COLO668 (cell line): ENCODE results near the gene KCTD18.
A peak's percentile ranks its signal among the peaks of the same experiment; 100 is the strongest.

Source experiments
- DNase-seq: peaks from one replicate; lab custom pipeline; 2025; ENCODE audit not compliant: unreplicated experiment; lab: John Stamatoyannopoulos, UW

KCTD18 gene

DNA sequence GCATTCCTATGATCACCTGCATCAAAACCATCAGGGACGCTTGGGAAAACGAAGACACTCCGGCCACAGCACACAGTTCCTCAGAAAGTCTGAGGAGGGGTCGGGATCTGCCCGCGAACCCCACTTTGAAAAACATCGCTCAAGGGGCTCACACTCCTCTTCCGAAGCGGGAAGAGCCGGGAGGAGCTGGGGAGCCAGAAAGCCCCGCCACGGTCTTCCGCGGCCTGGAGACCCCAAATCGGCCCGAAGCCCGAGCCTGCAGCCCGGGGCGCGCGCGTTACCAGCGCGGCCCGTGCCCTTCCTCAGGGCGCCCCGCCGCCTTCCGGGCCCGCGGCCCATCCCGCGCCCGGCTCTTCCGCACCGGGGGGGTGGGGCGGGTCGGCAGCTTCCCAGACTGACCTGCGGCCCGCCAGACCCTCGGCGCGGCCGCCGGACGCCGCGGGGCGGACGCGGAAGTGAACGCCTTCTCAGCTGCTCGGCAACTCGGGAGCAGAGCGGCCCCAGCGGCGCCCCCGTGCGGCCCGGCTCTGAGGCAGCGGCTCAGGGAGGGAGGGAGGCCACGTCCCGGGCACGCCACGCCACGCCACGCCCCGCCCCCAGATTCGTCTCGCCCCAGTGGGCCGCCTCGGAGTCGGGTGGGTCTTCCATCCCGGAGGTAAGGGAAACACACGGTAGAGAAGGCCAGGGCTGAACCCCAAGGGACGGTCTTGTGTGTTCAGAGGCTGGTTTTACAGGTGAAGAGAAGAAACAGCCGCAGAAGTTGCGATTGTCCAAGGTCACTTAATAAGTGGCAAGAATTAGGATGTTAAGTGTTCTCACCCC lies at the start of gene KCTD18:
TSS of gene KCTD18 (minus strand) at position 457 of the 822 bp plus-strand sequence. CDS start 3,052 bp downstream, outside the sequence.
- DNase-seq = peak; percentile 93

DNA sequence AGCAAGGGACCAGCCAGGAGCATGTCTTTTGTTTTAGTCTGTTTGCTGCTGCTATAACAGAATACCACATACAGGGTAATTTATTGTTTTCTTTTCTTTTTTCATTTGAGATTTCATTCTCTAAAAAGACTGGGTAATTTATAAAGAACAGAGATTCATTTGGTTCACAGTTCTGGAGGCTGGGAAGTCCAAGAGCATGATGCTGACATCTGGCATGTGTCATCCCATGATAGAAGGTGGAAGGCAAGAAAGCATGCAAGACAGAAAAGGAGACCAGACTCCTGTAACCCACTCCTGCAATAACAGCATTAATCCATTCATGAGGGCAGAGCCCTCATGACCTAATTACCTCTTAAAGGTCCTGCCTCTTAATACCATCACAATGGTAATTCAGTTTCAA lies 30.9 kb upstream of the KCTD18 start:
- no peak for DNase-seq

GRCh38 chr2:200538139-200538538 lies 28.3 kb upstream of the KCTD18 start:
- DNase-seq = no peak

GRCh38 chr2:200534572-200534971 lies 24.7 kb upstream of the KCTD18 start:
- no peak for DNase-seq

DNA sequence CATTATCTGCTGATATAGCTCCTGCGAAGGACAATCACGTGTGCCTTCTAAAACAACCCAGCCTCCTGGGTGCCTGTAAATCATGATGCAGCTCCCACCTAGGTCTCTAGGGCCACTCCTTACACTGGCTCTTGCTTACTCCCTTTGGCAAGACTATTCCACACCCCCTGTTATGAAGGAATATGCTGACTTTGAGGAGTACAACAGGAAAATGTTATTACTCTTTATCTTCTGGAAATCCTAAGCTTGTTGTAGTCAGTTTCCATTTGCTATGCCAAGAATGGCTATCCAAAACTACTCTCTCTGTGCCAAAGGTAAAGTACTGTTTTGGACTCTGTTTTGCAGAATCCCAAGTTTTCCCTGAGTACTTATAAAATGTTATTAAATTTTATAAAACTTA lies 23.9 kb upstream of the KCTD18 start:
- no peak for DNase-seq

DNA sequence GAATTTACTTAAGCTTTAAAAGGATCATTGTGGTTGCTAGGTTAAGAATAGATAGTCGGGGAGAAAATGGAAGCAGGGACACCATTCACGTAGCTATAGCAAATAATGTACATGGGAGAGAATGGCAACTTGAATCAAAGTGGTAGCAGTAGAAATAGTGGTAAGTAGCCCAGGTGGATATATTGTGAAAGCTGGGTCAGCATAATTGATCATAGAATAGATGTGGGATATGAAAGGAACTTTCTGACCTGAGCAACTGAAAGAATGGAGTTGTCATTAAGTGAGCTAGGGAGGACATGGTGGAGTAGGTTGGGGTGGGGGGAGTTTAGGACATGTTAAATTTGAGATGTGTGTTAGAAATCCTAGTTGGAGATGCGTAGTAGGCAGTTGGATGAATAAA lies 18.4 kb upstream of the KCTD18 start:
- no peak for DNase-seq

- peak; percentile 96 for DNase-seq
These were observed 16.2 kb upstream of the KCTD18 start, which contains the start of gene SGO2 for GRCh38 chr2:200525882-200526651. SGO2 (plus strand) TSS chr2:200526207; CDS start chr2:200532976, 6,769 bp downstream.

DNA sequence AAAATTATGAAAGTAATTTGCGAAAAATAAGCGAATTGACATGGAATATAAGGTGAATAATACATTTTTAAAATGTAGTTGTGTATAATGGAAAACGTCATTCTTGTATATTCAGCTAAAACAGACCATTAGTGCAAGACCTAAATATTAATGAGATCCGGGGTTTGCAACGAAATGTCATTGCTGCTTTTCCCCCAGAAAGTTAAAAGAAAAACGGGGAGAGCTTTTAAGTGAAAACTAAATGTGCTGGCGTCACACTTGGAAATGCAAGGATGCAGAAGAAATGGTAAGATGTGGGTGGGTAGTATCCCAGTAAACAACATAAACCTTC lies 15.6 kb upstream of the KCTD18 start:
- no peak for DNase-seq

DNA sequence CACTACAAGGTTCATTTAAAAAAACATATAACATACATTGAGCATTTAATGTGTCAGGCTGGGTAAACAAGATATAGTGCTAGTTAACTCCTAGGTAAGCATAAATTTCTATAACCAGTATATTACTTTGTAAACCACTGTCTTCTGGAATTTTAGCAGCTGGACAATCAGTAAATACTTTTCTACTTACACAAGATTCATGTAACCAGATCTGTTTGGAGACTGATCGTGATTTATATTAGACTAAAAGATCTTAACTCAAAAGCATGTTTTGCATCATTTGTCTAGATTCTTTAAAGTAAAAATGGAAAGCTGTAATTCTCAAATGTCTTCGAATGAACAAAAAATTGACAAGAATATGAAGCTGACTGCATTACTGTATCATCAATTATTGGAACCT lies 15.2 kb upstream of the KCTD18 start:
- DNase-seq = no peak

- no peak for DNase-seq
These were observed 13.7 kb upstream of the KCTD18 start for GRCh38 chr2:200523604-200524003.

DNA sequence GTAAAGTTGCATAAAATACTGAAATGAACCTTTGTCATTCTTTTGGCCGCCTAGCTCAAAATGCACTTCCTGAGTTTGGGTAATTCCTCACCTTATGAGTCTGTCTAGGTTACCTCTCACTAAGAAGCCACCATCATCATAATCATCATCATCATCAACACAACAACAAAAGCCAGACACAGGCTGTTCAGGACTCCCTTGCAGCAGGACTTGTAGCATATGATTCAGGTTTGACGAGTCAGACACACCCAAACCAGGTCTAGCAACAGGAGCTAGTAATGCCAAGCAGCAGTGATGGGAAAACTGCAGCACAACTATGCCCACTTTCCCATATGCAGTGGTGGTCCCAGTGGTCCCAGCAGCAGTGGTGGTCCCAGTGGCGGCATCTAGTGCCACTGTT lies 13.3 kb upstream of the KCTD18 start:
- no peak for DNase-seq

GRCh38 chr2:200515155-200515554 lies 5.3 kb upstream of the KCTD18 start:
- no peak for DNase-seq

DNA sequence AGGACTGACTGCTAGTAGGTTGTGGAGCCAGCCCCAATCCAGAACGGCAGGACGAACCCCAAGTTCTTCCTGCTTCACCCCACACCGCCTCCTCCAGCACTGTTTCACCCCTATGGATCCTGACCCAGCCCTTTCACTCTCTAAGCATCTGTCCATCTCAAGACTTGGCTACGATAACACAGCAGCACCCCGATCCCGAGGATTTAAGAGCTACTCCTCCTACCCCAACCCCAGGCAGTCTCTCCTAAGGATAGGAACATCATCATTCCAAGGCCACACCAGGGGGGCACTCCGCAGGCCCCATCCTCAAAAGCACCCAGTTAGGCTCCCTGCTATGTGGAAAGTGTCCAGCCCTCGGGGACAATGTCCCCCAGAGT lies 645 bp downstream of the KCTD18 start:
- DNase-seq = no peak

- no peak for DNase-seq
These were observed 2.7 kb downstream of the KCTD18 start for GRCh38 chr2:200507179-200507578.

DNA sequence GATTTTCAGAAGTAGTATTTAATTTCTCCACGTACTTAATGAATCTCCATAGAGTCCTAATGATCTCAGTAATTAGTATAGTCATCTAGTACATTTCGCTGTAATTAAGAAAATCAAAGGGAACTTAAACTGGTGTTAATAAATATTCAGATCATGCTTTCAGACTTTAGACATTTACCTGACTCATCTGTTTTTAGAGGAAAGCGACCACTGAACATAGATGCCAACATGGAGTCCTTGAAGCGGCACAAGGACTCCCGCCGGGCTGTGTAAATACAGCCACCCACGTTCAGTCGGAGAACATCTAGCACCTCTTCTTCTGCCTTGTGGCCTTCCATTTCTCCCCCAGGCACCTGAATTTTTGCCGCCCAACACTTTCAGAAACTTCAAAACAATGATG lies 3.2 kb downstream of the KCTD18 start:
- no peak for DNase-seq

GRCh38 chr2:200502196-200502595 lies 7.7 kb downstream of the KCTD18 start:
- no peak for DNase-seq

- no peak for DNase-seq
These were observed 11.3 kb downstream of the KCTD18 start for GRCh38 chr2:200498402-200499162.

- DNase-seq = no peak
These were observed 13.2 kb downstream of the KCTD18 start for GRCh38 chr2:200496696-200497095.

DNA sequence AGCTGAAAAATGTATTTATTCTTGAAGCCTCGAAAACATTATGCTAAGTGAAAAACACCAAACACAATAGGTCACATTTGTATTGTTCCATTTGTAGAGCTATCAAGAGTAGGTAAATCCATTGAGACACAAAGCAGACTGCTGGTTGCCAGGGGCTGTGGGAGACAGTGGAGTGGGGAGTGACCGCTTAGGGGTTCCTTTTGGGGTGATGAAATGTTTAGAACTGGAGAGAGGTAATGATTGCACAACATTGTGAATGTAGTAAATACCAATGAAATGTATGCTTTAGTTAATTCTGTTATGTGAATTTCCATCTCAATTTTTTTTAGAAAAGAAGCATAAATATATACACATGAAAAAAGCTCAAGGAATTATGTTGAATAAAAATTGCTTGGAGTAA lies 15.8 kb downstream of the KCTD18 start:
- no peak for DNase-seq

GRCh38 chr2:200492656-200493055 lies 17.2 kb downstream of the KCTD18 start:
- no peak for DNase-seq

- DNase-seq = no peak
These were observed 19.9 kb downstream of the KCTD18 start for GRCh38 chr2:200490001-200490400.

DNA sequence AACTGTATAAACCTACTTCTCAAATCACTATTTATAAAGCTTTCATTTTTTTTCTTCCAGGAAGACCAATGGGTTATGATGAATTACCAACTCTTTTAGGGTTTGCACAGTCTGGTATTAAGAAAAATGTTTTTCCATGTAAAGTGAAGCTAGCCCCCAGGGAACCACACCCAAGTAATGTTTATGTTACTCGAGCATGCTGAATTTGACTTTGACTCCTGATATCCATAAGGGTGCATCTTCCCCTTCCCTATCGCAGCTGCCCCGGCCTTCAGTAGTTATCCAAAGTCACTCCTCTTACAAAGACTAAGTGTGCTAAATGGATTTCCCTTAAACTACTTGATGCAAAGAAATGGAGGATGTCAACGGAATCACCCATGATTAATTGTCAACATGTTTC lies 21.7 kb downstream of the KCTD18 start:
- DNase-seq = no peak
